Kidney epithelial cell (primary cell): ENCODE measurements around the gene CAPN7. TPM values are rescaled to one million over a fixed set of nuclear protein-coding genes. Genes with fewer than 3 reads are reported as not detected.

Experiments
- DNase-seq: peaks from one replicate; pipeline ENCODE4 v3.0.0-alpha.2; 2010; ENCODE audit warnings: low read depth
- H3K27me3 ChIP-seq: 2 replicates; pipeline ENCODE4 v1.6.0; 2011; ENCODE audit warnings: low read length; ENCODE audit not compliant: control insufficient read depth, insufficient read depth
- H3K36me3 ChIP-seq: 2 replicates; pipeline ENCODE4 v1.5.1; 2011; ENCODE audit warnings: low read length; ENCODE audit not compliant: control insufficient read depth, insufficient read depth
- H3K4me3 ChIP-seq: 2 replicates; pipeline ENCODE4 v1.5.1; 2011; ENCODE audit warnings: low read depth, mild to moderate bottlenecking, control low read depth, low read length
- total RNA-seq: library from RNA; depleted of rRNA; stranded (reverse); fragments of >200 nt; gene quantifications from 2 replicates; pipeline ENCODE4 v1.2.3, GENCODE V29; 2015
- TF ChIP-seq, protein P1 (sequence below): IDR thresholded peaks from 2 replicates; pipeline ENCODE4 v1.5.1; 2011; ENCODE audit warnings: mild to moderate bottlenecking, moderate library complexity, low read length, control low read depth, inconsistent platforms; ENCODE audit not compliant: insufficient read depth, poor library complexity, severe bottlenecking

The CAPN7 gene
- total RNA-seq, 1 donor from 2014 or later = 15.8 TPM

DNA sequence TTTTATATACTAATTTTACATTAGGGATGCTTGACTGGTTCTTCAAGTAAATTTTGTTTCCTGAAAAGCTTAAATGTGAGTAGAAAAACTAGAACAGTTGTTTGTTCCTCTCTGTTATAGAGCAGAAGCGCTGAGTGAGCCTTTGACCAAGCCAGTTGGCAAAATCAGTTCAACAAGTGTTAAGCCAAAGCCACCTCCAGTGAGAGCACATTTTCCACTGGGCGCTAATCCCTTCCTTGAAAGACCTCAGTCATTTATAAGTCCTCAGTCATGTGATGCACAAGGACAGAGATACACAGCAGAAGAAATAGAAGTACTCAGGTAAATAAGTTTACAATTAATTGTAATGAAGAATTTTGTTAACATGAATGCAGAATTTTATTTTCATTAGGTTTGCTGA is 14.6 kb downstream of the CAPN7 start:
- no peak for DNase-seq
- H3K27me3 ChIP-seq = no peaks in the 10 kb centered on the region
- TF ChIP-seq, protein P1, sequence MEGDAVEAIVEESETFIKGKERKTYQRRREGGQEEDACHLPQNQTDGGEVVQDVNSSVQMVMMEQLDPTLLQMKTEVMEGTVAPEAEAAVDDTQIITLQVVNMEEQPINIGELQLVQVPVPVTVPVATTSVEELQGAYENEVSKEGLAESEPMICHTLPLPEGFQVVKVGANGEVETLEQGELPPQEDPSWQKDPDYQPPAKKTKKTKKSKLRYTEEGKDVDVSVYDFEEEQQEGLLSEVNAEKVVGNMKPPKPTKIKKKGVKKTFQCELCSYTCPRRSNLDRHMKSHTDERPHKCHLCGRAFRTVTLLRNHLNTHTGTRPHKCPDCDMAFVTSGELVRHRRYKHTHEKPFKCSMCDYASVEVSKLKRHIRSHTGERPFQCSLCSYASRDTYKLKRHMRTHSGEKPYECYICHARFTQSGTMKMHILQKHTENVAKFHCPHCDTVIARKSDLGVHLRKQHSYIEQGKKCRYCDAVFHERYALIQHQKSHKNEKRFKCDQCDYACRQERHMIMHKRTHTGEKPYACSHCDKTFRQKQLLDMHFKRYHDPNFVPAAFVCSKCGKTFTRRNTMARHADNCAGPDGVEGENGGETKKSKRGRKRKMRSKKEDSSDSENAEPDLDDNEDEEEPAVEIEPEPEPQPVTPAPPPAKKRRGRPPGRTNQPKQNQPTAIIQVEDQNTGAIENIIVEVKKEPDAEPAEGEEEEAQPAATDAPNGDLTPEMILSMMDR = no peak
- no peak overlapping the region for H3K4me3 ChIP-seq
- H3K36me3 ChIP-seq = peaks cover 3% of the 10 kb centered on the region

DNA sequence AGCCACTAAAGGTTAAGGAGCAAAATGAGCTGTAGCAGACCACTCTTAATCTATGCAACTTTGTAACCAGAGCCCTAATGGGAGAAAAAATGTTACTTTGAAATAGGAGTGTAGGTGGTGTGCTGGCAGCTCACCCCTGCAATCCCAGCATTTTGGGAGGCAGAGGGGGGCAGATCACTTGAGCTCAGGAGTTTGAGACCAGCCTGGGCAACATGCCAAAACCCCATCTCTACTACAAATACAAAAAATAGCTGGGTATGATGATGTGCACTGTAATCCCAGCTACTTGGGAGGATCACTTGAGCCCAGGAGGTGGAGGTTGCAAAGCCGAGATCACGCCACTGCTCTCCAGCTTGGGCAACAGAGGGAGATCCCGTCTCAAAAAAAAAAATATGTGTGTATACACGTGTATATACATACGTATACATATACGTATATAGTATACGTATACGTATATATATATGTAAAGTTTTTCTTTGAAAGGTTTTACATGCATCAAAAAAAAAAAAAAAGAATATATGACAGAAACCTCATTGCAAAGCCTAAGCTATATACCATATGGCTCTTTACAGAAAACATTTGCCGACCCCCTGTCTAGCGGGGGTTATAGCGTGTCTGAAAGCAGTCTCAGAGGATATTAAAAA is 15.7 kb downstream of the CAPN7 start:
- Histone ChIP-seq H3K4me3 (no peak overlapping the region), H3K27me3 (no peaks in the 10 kb centered on the region), H3K36me3 (peaks cover 3% of the 10 kb centered on the region)
- TF ChIP-seq, protein P1 = no peak
- DNase-seq = no peak

DNA sequence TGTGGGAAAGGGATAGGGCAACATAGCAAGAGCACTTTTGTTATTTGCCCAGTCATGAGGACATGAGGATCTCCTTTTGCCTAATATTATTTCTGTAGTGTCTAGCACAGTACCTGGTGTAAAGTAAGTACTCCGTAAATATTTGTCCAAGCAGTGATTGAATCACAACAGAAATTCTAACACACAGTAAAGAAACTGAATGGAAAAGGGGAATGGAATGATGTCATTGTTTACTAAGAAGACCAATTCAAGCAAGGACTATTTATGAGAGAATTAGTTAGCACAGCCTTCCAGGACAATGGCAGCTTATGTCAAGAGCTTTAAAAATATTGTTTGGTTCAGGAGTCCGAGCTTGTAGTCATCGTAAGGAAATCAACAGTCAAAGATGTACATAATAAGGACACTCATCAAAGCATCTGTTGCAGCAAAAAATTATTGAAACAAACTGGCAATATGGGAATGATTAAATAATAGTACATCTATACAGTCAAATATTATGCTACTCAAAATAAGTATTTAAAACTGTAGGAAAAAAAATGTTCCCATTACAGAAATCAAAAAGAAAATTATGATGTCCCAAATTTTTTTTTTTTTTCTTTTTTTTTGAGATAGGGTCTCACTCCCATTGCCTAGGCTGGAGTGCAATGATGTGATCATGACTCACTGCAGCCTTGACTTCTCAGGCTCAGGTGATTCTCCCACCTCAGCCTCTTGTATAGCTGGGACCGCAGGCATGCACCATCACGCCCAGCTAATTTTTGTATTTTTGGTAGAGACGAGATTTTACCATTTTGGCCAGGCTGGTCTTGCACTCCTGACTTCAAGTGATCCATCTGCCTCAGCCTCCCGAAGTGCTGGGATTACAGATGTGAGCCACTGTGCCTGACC is 17.9 kb downstream of the CAPN7 start:
- no peak overlapping the region for H3K4me3 ChIP-seq
- TF ChIP-seq, protein P1 = no peak
- no peaks in the 10 kb centered on the region for H3K27me3 ChIP-seq
- H3K36me3 ChIP-seq = peaks cover 1% of the 10 kb centered on the region
- DNase-seq = no peak

DNA sequence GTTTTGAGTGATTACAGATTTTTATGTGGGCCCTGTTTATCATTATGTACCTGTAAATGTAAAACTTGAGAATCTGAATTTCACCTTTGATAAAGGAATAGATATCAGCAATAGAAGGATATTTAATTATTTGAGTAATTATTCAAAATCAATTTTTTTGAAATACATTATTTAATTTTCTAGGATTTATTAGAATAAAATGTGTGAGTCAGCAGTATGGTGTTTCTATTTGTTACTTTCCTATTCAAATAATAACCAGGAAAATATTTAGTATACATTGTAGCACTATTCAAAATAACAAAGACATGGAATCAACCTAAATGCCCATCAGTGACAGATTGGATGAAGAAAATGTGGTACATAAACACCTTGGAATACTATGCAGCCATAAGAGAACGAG is 22.1 kb downstream of the CAPN7 start:
- Histone ChIP-seq H3K4me3 (no peak overlapping the region), H3K36me3 (no peaks in the 10 kb centered on the region), H3K27me3 (no peaks in the 10 kb centered on the region)
- TF ChIP-seq, protein P1 = no peak
- no peak for DNase-seq

DNA sequence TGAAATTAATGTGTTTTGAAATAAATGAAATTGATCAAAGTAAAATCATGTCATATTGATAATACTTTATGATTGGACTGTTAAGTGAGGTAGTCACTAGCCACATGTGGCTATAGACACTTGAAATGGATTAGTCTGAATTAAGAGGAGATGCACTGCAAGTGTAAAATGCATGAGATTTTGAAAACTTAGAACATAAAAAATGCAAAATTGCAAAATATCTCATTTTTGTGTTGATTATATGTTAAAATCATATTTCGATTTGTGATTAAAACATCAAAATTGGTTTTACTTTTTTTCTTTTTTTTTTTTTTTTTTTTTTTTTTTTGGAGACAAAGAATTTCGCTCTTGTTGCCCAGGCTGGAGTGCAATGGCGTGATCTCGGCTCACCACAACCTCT is 23.2 kb downstream of the CAPN7 start:
- H3K27me3 ChIP-seq = no peaks in the 10 kb centered on the region
- TF ChIP-seq, protein P1 = no peak
- no peak overlapping the region for H3K4me3 ChIP-seq
- no peaks in the 10 kb centered on the region for H3K36me3 ChIP-seq
- no peak for DNase-seq
